H1 (cell line): ENCODE measurements around the gene GSE1. TPM values are rescaled to one million over a fixed set of nuclear protein-coding genes. Genes with fewer than 3 reads are reported as not detected.

Experiments
- CTCF ChIA-PET: fragments of 300-600 bp; sonication (Branson Sonifier 250); formaldehyde crosslinking; loops from one replicate; lab custom pipeline; 2021; ENCODE audit not compliant: partially characterized antibody; lab: Charles Lee
- POLR2A ChIA-PET: fragments of 300-600 bp; sonication (Branson Sonifier 250); formaldehyde crosslinking; loops from one replicate; lab custom pipeline; 2021; ENCODE audit warnings: inconsistent platforms; ENCODE audit not compliant: partially characterized antibody; lab: Charles Lee
- DNase-seq, 2 experiments: peaks; one replicate each; pipeline versions ENCODE4 v3.0.0 to v3.0.0-alpha.2; 2010 to 2022; ENCODE audit warnings: low spot score in 2 of 2, low read depth in 1 of 2, mixed read lengths in 1 of 2
- FAIRE-seq: peaks from 2 replicates; lab custom pipeline; 2011; peaks lifted over from hg19 to GRCh38; lab: Jason Lieb, UNC
- H2AFZ ChIP-seq: 2 replicates; pipeline ENCODE4 v1.8.1; 2012; ENCODE audit warnings: low read length, inconsistent platforms
- H2AK5ac ChIP-seq: 2 replicates; pipeline ENCODE4 v1.6.1; 2013; ENCODE audit warnings: low read depth, low read length
- H2BK120ac ChIP-seq: replicated peaks from 2 replicates; pipeline ENCODE3; 2013; ENCODE audit warnings: low read depth, low read length, inconsistent platforms
- H2BK12ac ChIP-seq: 2 replicates; pipeline ENCODE4 v1.6.1; 2013; ENCODE audit warnings: low read depth, low read length
- H2BK15ac ChIP-seq: 2 replicates; pipeline ENCODE4 v1.6.1; 2013; ENCODE audit warnings: low read length
- H2BK20ac ChIP-seq: 2 replicates; pipeline ENCODE4 v1.6.1; 2013; ENCODE audit warnings: low read length
- H2BK5ac ChIP-seq: 2 replicates; pipeline ENCODE4 v1.6.1; 2013; ENCODE audit warnings: low read depth, low read length
- H3K14ac ChIP-seq: 2 replicates; pipeline ENCODE4 v1.6.1; 2013; ENCODE audit warnings: inconsistent platforms; ENCODE audit not compliant: insufficient read length
- H3K18ac ChIP-seq: 2 replicates; pipeline ENCODE4 v1.6.1; 2013; ENCODE audit warnings: low read length; ENCODE audit errors: extremely low read depth
- H3K23ac ChIP-seq: 2 replicates; pipeline ENCODE4 v1.6.1; 2013; ENCODE audit warnings: inconsistent platforms; ENCODE audit not compliant: insufficient read length
- H3K23me2 ChIP-seq: 2 replicates; pipeline ENCODE4 v1.6.1; 2013; ENCODE audit warnings: low read depth, low read length
- H3K27ac ChIP-seq: 2 replicates; pipeline ENCODE4 v1.6.1; 2011; ENCODE audit warnings: low read depth, low read length, inconsistent platforms
- H3K27me3 ChIP-seq, 4 experiments: replicated peaks in 1 of 4; 1 replicate in 1 of 4; 2 replicates in 3 of 4; pipeline versions ENCODE4 v1.6.1 to v1.8.1; 2011 to 2013; ENCODE audit warnings: low read length in 3 of 4, mild to moderate bottlenecking in 3 of 4, inconsistent platforms in 2 of 4, mixed read lengths in 2 of 4, moderate library complexity in 1 of 4; ENCODE audit not compliant: control insufficient read depth in 3 of 4, insufficient read depth in 3 of 4; ENCODE audit errors: extremely low read depth in 1 of 4
- H3K36me3 ChIP-seq, 4 experiments: 2 replicates each; pipeline versions ENCODE4 v1.6.1 to v1.8.1; 2011 to 2013; ENCODE audit warnings: mild to moderate bottlenecking in 4 of 4, low read length in 3 of 4, moderate library complexity in 2 of 4, control low read depth in 1 of 4, inconsistent platforms in 1 of 4; ENCODE audit not compliant: insufficient read depth in 4 of 4, control insufficient read depth in 2 of 4
- H3K4ac ChIP-seq: replicated peaks from 2 replicates; pipeline ENCODE3; 2013; ENCODE audit warnings: low read length, low read depth, mixed read lengths, inconsistent platforms; ENCODE audit not compliant: insufficient read length
- H3K4me1 ChIP-seq, 4 experiments: replicated peaks in 1 of 4; 1 replicate in 1 of 4; 2 replicates in 3 of 4; pipeline versions ENCODE4 v1.6.1 to v1.8.1; 2011 to 2013; ENCODE audit warnings: low read length in 3 of 4, inconsistent platforms in 2 of 4, mixed read lengths in 1 of 4; ENCODE audit not compliant: insufficient read depth in 4 of 4, control insufficient read depth in 3 of 4
- H3K4me2 ChIP-seq, 2 experiments: 2 replicates each; pipeline versions ENCODE4 v1.6.1 to v1.8.1; 2011 to 2013; ENCODE audit warnings: low read depth in 2 of 2, low read length in 2 of 2, control low read depth in 1 of 2, inconsistent platforms in 1 of 2, mild to moderate bottlenecking in 1 of 2; ENCODE audit not compliant: insufficient read depth in 1 of 2
- H3K4me3 ChIP-seq, 4 experiments: fragments of 200-600, 300-600 bp in 1 of 4; sonication (generic), shearing (Covaris generic), sonication (Bioruptor Twin) in 1 of 4; 2 replicates each; pipeline versions ENCODE4 v1.5.1 to v1.8.1; 2011 to 2016; ENCODE audit warnings: low read length in 4 of 4, low read depth in 3 of 4, control low read depth in 2 of 4, inconsistent platforms in 2 of 4, mild to moderate bottlenecking in 2 of 4, mixed read lengths in 1 of 4, moderate library complexity in 1 of 4; ENCODE audit not compliant: insufficient read depth in 2 of 4; ENCODE audit errors: extremely low read depth in 1 of 4
- H3K56ac ChIP-seq: replicated peaks from 2 replicates; pipeline ENCODE3; 2013; ENCODE audit warnings: low read depth, mild to moderate bottlenecking, mixed read lengths, low read length, inconsistent platforms; ENCODE audit not compliant: insufficient read length
- H3K79me1 ChIP-seq: 2 replicates; pipeline ENCODE4 v1.6.1; 2013; ENCODE audit warnings: low read depth, low read length, control low read depth
- H3K79me2 ChIP-seq, 2 experiments: 2 replicates each; pipeline versions ENCODE4 v1.6.1 to v1.8.1; 2012 to 2013; ENCODE audit warnings: low read length in 2 of 2, mild to moderate bottlenecking in 2 of 2, inconsistent platforms in 1 of 2; ENCODE audit not compliant: insufficient read depth in 2 of 2, control insufficient read depth in 1 of 2
- H3K9ac ChIP-seq, 4 experiments: replicated peaks in 1 of 4; 1 replicate in 1 of 4; 2 replicates in 3 of 4; pipeline versions ENCODE4 v1.6.1 to v1.8.1; 2011 to 2013; ENCODE audit warnings: low read depth in 3 of 4, low read length in 3 of 4, control low read depth in 2 of 4, mild to moderate bottlenecking in 2 of 4, moderate library complexity in 2 of 4, inconsistent platforms in 1 of 4; ENCODE audit errors: extremely low read depth in 1 of 4
- H3K9me3 ChIP-seq, 2 experiments: 2 replicates each; pipeline versions ENCODE4 v1.6.1 to v1.8.1; 2012 to 2013; ENCODE audit warnings: mild to moderate bottlenecking in 2 of 2, moderate library complexity in 2 of 2, control low read depth in 1 of 2, inconsistent platforms in 1 of 2, low read depth in 1 of 2, low read length in 1 of 2, mixed read lengths in 1 of 2; ENCODE audit not compliant: insufficient read depth in 2 of 2
- H4K20me1 ChIP-seq, 2 experiments: replicated peaks in 1 of 2; 2 replicates each; pipeline versions ENCODE3 to v1.8.1; 2011 to 2013; ENCODE audit warnings: inconsistent platforms in 2 of 2, low read length in 2 of 2, mild to moderate bottlenecking in 1 of 2; ENCODE audit not compliant: insufficient read depth in 2 of 2, control insufficient read depth in 1 of 2
- H4K5ac ChIP-seq: 2 replicates; pipeline ENCODE4 v1.6.1; 2013; ENCODE audit warnings: low read length, low read depth, mixed read lengths, inconsistent platforms; ENCODE audit not compliant: insufficient read length
- H4K8ac ChIP-seq: 2 replicates; pipeline ENCODE4 v1.8.0; 2013; ENCODE audit warnings: mild to moderate bottlenecking, moderate library complexity, low read length, inconsistent platforms; ENCODE audit not compliant: insufficient read depth; ENCODE audit errors: extremely low read depth
- H4K91ac ChIP-seq: replicated peaks from 2 replicates; pipeline ENCODE3; 2013; ENCODE audit warnings: low read length, mixed read lengths, inconsistent platforms; ENCODE audit not compliant: insufficient read length
- RXRA ChIP-seq: IDR thresholded peaks from 2 replicates; pipeline ENCODE4 v1.6.1; 2011; ENCODE audit warnings: low read depth, mild to moderate bottlenecking, low read length, moderate library complexity; ENCODE audit not compliant: insufficient read depth
- WGBS, 2 experiments: shearing (Covaris generic) in 1 of 2; methylation state at CpG; one replicate each; pipeline versions ENCODE4 v1.1.6 to v1.1.7; 2013 to 2015; ENCODE audit warnings: low lambda C conversion rate in 2 of 2, mixed read lengths in 2 of 2, inconsistent platforms in 1 of 2, low coverage in 1 of 2, missing lambda C conversion rate in 1 of 2; ENCODE audit not compliant: insufficient replicate concordance in 2 of 2, insufficient coverage in 1 of 2, insufficient read length in 1 of 2; ENCODE audit errors: extremely low coverage in 1 of 2, missing lambda C conversion rate in 1 of 2; 5-methylcytosine and 5-hydroxymethylcytosine counted together
- polyA plus RNA-seq, 7 experiments: library from polyadenylated mRNA; depleted of rRNA in 3 of 7; stranded (reverse) in 5 of 7; unstranded in 2 of 7; fragments of >200 nt in 5 of 7; fragments of 200-250 nt in 2 of 7; gene quantifications; 1 replicate in 5 of 7; 2 replicates in 1 of 7; 4 replicates in 1 of 7; pipeline versions ENCODE4 v1.2.1 to v1.2.3, GENCODE V29; 2011 to 2013; ENCODE audit warnings: missing spikeins in 2 of 7, mixed read lengths in 2 of 7
- total RNA-seq: library from RNA; stranded (reverse); fragmentation: NEBNext Ultra II Directional; extraction: Animal tissue kit (Norgen Biotek cat#: 25700); gene quantifications from 2 replicates; pipeline ENCODE4 v1.2.1, GENCODE V29; 2021

GSE1 gene
- total and polyA plus RNA-seq, 2 of the 8 experiments (the other 6 are each of a cell fraction or from before 2014, with no cell fraction given), result 26.0 to 65.6 TPM

DNA sequence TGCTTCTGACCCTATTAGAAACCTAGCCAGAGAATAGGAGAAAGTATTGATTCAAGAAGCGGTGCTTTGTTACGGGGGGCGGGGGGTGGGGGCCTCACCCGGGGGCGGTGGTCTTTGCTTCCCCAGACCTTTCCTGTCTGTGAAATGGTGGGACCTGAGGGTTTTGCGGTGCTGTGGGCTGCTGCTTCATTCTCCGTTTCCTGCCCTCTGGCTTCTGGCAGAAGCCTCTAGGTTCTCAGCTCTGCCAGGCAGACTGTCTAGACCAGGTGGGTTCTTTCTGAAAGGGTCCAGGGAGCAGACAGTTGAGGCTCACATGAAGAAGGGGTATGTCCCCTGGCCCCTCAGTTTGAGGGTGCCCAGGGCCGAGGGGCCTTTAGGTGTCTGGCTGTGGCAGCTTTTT is 14.0 kb downstream of the GSE1 start:
- Histone ChIP-seq H2BK15ac (no peak overlapping the region), H3K4me2 (peak overlapping the region in 1 of 2 experiments; percentile 19; a peak in 1 of 4 replicates), H3K4me3 (no peak overlapping the region), H3K36me3 (peaks cover 0 to 6% (median 2%) of the 10 kb centered on the region in 4 experiments; a peak in 3 of 8 replicates), H4K91ac (no peak overlapping the region), H2BK120ac (no peak overlapping the region), H2BK12ac (no peak overlapping the region), H3K4me1 (peaks cover 0 to 21% (median 12%) of the 10 kb centered on the region in 4 experiments; a peak in 6 of 7 replicates), H4K8ac (peak overlapping the region; percentile 23; the same call in 1 of the 2 replicates), H2AK5ac (no peak overlapping the region), H3K4ac (no peak overlapping the region), H3K23me2 (no peaks in the 10 kb centered on the region), H3K9ac (no peak overlapping the region), H3K79me1 (peaks cover 49% of the 10 kb centered on the region), H3K9me3 (peaks cover 9 to 10% of the 10 kb centered on the region in 2 experiments; a peak in 3 of 4 replicates), H4K20me1 (peaks cover 70 to 72% of the 10 kb centered on the region in 2 experiments), H3K27me3 (no peaks in the 10 kb centered on the region; a peak in 1 of 7 replicates), H3K23ac (no peak overlapping the region), H3K27ac (no peak overlapping the region), H4K5ac (no peak overlapping the region), H3K14ac (no peak overlapping the region), H3K56ac (no peak overlapping the region), H2AFZ (no peak overlapping the region), H3K79me2 (peaks cover 30 to 100% of the 10 kb centered on the region in 2 experiments), H2BK5ac (no peak overlapping the region), H2BK20ac (no peak overlapping the region), H3K18ac (peak overlapping the region; percentile 32; the same call in 1 of the 2 replicates)
- 71% methylated on average over 8 of the region's 8 CpGs; no CpG with 5 or more reads in 1 of the 2 experiments for WGBS, 2 experiments
- POLR2A ChIA-PET, result interaction anchor here (1.1 to 3.7 kb wide), 3 partner anchors 10 to 16 kb away, joined by 3 to 19 read pairs (median 3); no protein-coding TSS in a partner anchor
- FAIRE-seq (no peak), DNase-seq (no peak)
- TF ChIP-seq RXRA, result no peak
- CTCF ChIA-PET, result interaction anchor here (0.9 to 7.2 kb wide), 11 partner anchors 10 to 207 kb away, joined by 3 to 93 read pairs (median 6); no protein-coding TSS in a partner anchor
